ENCODE measurements around the gene AMPD3.

DNA sequence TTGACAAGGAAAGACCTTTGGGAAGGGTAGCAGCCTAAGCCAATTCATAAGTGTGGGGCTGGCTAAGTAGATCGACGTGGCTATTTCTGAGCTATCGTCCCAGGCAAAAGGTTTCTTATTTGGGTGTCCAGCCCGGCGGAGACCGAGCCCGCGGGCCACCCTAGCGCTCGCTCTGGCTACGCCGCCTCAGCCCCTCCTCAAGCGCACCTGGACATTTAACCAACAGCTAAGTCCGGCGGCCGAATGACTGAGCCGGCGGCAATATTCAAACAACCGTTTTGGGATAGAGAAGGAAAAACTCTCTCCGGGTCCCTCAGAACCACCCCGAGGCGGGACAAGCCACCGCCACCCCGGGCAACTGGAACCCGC, 85.5 kb downstream of the AMPD3 start:
- TF ChIP-seq CTCF (IDR thresholded peaks at IDR 0.05), result no peak
- no peak for TF ChIP-seq POLR2A (IDR thresholded peaks at IDR 0.05)

All from ovary (tissue), 3 donors.